SHP77 (cell line): ENCODE data around the gene PDE3A.

Experiments used
- DNase-seq, 2 experiments: peaks; one replicate each; lab custom pipeline; 2025; lab: John Stamatoyannopoulos, UW

Gene PDE3A

GRCh38 chr12:20424841-20425240 is 56.5 kb downstream of the PDE3A start:
- DNase-seq = no peak

GRCh38 chr12:20426191-20426590 is 57.9 kb downstream of the PDE3A start:
- DNase-seq = no peak

- DNase-seq = no peak
Observed at GRCh38 chr12:20426957-20427356, 58.6 kb downstream of the PDE3A start.

DNA sequence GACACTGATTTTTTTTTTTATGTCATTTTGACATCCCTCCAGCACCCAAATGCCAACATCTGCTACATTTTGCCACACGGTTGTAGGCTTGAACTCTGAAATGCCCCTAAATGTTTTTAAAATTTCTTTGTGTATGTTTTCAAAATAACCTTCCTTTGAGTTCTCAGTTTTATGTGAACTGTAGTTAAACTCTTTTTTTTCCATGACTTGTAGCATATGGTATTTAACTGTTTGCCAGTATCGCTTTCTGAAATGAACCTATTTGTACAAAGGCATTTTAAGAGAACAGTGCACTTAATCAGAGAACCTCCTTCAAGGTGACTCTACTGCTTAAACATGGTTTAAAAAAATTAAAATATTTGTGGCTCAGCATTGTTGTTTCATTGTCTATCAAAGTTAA is 61.5 kb downstream of the PDE3A start:
- no peak for DNase-seq

- DNase-seq = no peak
Observed at GRCh38 chr12:20432290-20432689, 64.0 kb downstream of the PDE3A start.

DNA sequence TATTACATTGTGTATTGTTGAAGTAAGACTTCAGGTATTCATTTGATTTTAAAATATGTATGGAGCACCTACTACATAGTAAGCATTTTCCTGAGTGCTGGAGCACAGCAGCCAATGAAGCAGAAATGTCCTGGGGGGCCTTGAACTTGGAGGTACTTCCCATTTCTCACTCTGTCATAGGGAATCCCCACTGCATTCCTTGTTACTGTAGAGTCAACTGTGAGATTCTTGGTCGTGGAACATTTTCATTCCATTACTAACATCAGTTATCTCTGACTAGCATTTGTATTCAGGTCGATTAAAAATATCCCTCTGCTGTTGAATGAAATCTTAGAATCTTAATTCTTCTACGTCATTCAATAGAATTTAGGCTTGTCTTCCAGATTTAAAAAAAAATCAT is 66.7 kb downstream of the PDE3A start:
- no peak for DNase-seq

- no peak for DNase-seq
Observed at GRCh38 chr12:20436316-20436715, 68.0 kb downstream of the PDE3A start.

- DNase-seq = no peak
Observed at GRCh38 chr12:20438299-20438779, 70.0 kb downstream of the PDE3A start.

- no peak for DNase-seq
Observed at GRCh38 chr12:20439626-20440025, 71.3 kb downstream of the PDE3A start.

GRCh38 chr12:20440408-20440807 is 72.1 kb downstream of the PDE3A start:
- DNase-seq = no peak

GRCh38 chr12:20442322-20442721 is 74.0 kb downstream of the PDE3A start:
- no peak for DNase-seq

DNA sequence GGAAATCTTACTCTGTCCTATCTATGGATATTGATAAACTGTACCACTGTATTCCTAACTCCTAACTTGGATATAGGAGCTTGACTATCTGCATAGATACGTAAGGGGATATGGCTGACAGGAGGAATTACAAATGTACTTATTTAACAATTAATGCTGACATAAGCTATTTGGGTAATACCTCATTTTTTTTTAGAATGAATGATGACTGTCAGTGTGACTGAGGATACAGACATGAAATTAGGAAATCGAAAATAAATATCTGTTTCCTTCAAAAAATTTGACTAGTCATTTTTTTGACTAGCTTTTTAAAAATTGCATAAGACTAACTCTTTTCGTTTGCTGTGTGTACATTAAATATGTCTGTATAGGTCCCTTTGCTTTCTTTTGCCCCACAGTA is 74.9 kb downstream of the PDE3A start:
- DNase-seq = no peak

DNA sequence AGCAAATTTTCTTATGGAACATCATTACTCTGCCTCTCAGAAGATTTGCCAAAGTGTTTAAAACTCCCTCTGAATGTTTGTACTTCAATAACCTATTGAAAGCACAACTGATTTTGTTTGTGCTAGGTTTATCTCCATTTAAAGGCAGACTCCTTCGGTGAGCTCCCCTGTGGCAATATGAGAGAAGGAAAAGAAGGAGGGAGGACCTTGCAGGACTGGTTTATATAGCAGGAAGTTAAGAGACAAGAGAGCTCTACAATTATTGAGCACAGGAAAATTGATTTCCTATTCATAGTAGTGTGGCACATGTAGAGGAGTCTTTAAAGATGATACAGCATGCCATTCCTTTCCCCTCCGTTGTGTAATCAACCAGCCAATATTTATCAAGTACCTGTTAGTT is 75.5 kb downstream of the PDE3A start:
- DNase-seq = no peak

GRCh38 chr12:20444595-20445170 is 76.3 kb downstream of the PDE3A start:
- DNase-seq = no peak

DNA sequence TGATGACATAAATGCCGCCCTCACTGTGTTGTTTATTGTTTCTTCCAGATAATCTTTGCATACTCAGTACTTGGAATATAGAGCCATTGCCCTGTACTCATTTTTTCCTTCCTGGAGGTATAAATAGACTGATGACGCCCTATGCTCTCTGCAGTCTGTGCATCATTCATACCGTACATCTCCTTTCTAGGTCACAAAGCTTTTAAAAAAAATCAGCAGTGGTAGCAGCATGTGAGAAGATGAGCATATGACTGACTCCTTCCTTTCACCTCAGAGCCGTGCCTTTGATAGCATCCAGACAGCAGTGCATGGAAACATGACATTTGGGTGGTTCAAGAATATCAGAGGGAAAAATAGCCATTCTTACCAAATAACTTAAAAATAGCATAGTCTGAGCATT is 77.3 kb downstream of the PDE3A start:
- DNase-seq = no peak

DNA sequence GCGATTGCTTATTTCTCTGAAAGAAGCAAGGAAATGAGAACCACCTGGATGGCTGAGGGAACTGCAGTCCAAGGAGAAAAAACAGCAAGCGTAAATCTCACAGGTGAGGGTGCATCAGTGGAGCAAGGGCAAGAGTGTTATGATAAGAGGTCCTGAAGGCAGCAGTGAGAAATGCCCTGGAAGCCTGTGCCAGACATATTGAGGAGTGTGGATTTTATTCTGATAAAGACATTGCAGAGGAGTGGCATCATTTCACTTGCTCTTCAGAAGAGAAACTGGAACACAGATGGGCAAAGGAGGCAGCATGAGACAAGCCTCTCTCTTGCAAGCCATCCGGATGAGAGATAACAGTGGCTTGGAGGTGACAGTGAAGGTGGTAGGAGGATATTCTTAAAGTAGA is 78.5 kb downstream of the PDE3A start:
- DNase-seq = no peak

- no peak for DNase-seq
Observed at GRCh38 chr12:20448781-20449180, 80.4 kb downstream of the PDE3A start.

- no peak for DNase-seq
Observed at GRCh38 chr12:20450591-20451180, 82.3 kb downstream of the PDE3A start.

DNA sequence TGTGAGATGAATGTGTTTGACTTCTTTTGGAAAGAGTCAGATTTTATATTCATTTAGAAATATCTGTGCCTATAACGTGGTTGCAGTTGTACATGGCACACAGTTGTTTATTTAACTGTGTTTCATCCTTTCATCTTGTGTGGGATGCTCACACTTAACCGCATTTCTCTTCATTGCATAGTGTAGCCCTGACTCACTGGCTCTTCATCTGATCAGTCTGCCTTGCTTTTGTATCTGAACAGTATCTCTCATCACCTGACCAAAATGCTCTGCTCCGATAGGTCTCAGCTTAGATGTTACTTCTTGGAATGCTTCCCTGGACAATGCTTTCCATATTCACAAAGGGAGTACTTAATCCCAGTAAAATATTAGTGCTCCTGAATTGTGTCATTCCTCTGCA is 83.4 kb downstream of the PDE3A start:
- DNase-seq = no peak

GRCh38 chr12:20452496-20453010 is 84.2 kb downstream of the PDE3A start:
- DNase-seq = no peak

DNA sequence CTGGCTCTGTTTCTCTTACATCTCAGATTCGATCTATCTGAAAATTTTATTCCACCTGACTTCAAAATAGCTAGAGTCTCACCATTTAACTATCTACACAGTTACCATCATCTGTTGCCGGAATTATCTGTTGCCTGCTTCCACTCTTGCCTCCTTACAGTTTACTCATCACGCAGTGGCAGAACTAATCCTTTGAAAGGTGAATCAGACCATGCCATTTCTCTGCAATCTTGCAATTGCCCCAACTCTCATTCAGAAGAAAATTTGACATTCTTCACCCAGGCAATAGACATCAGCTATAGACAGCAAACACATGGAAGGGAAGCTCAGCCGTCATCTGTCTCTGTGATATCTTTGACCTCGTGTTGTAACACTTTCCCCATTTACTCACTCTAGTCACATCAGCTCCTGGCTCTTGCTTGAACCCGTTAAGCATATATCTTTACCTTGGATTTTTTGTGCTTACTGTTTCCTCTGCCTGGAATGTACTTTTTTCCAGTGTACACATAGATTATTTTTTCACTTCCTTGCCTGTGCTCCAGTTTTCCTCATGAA is 85.5 kb downstream of the PDE3A start:
- DNase-seq = no peak

- DNase-seq = no peak
Observed at GRCh38 chr12:20455001-20455706, 86.8 kb downstream of the PDE3A start.

DNA sequence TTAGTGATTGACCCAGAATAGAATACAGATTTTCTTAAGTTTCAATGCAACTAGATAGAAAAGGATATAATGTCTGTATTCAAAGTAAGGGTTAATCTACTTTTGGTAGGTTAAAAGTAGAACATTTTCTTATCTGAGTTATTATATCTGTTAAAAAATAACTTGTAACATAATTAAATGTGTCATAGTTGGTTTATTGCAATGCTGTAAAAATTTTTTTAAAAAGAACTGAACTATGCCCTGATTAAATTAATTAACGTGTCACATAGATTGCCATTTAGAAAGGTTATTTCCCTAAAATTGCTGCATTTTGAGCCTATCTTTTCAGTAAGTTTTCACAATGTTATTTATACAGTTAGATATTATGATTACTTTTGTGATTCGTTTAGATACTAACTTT is 89.2 kb downstream of the PDE3A start:
- DNase-seq = no peak
